Body of pancreas (tissue), 4 donors: Measurements from ENCODE around the gene GRIP1. TPM values are rescaled to one million over a fixed set of nuclear protein-coding genes. Genes with fewer than 3 reads are reported as not detected.

ENCODE experiments used
- ATAC-seq: fragments of 150-250 bp; one replicate; pipeline ENCODE4 v1.9.1; 2016
- DNase-seq, 4 donors: peaks; one replicate each; pipeline ENCODE4 v3.0.0-alpha.2; 2019
- H3K27ac ChIP-seq, 4 donors: fragments of 200-600 bp; sonication (generic); 1 replicate in 3 of 4; 2 replicates in 1 of 4; pipeline versions ENCODE4 v1.5.1 to v1.6.1; 2016 to 2019; ENCODE audit warnings: mild to moderate bottlenecking in 1 of 4, mixed read lengths in 1 of 4, moderate library complexity in 1 of 4
- H3K27me3 ChIP-seq, 2 donors: fragments of 200-600 bp; sonication (generic); one replicate each; pipeline ENCODE4 v1.6.0; 2016; ENCODE audit warnings: mild to moderate bottlenecking in 1 of 2
- H3K36me3 ChIP-seq, 2 donors: fragments of 200-600 bp; sonication (generic); replicated peaks in 1 of 2; 2 replicates each; pipeline ENCODE4 v1.5.1; 2016; ENCODE audit warnings: low read depth in 2 of 2; ENCODE audit not compliant: insufficient read depth in 1 of 2
- H3K4me1 ChIP-seq: fragments of 200-600 bp; sonication (generic); one replicate; pipeline ENCODE4 v1.6.0; 2016
- H3K4me3 ChIP-seq, 2 donors: fragments of 200-600 bp; sonication (generic); 1 replicate in 1 of 2; 2 replicates in 1 of 2; pipeline ENCODE4 v1.5.1; 2016 to 2019
- H3K9me3 ChIP-seq, 3 donors: fragments of 200-600 bp; sonication (generic); 1 replicate in 2 of 3; 2 replicates in 1 of 3; pipeline ENCODE4 v1.5.1; 2016
- CTCF ChIP-seq, 7 experiments: fragments of 450-650 bp in 4 of 7; fragments of 200-600 bp in 3 of 7; sonication (generic) in 3 of 7; IDR thresholded peaks; one replicate each; pipeline ENCODE4 v1.5.1; 2016 to 2019; ENCODE audit warnings: antibody characterized with exemption in 7 of 7
- POLR2A ChIP-seq, 3 donors: fragments of 450-650 bp; IDR thresholded peaks; one replicate each; pipeline ENCODE4 v1.6.1; 2016; ENCODE audit warnings: antibody characterized with exemption in 3 of 3, mild to moderate bottlenecking in 2 of 3
- WGBS, 2 donors: methylation state at CpG; one replicate each; pipeline ENCODE4 v1.1.5; 2017; 5-methylcytosine and 5-hydroxymethylcytosine counted together
- intact Hi-C: fragments of 100-400 bp; cut with DNase I; formaldehyde crosslinking; loops from one replicate; pipeline ENCODE4 v1.15.1; 2023
- total RNA-seq, 2 donors: library from RNA; depleted of rRNA; stranded (reverse); fragments of >200 nt; gene quantifications; one replicate each; pipeline ENCODE4 v1.1.0, GENCODE V29; 2016

GRIP1 gene
- total RNA-seq, 2 donors from 2014 or later: 7.5 to 17.8 TPM

GRCh38 chr12:66598079-66598478 lies 80.8 kb downstream of the GRIP1 start:
- no peak overlapping the region for H3K4me3 ChIP-seq
- 79 to 85% methylated on average over 4 of the region's 4 CpGs for WGBS, 2 donors
- no peaks in the 10 kb centered on the region for H3K27me3 ChIP-seq
- ATAC-seq: no peak
- H3K27ac ChIP-seq: no peak overlapping the region
- no peak for DNase-seq
- H3K4me1 ChIP-seq: no peaks in the 10 kb centered on the region
- H3K36me3 ChIP-seq: no peaks in the 10 kb centered on the region
- TF ChIP-seq CTCF (IDR thresholded peaks at IDR 0.05): no peak
- TF ChIP-seq POLR2A (IDR thresholded peaks at IDR 0.05): no peak
- H3K9me3 ChIP-seq: no peaks in the 10 kb centered on the region
- intact Hi-C loops: no loop called here

GRCh38 chr12:66596199-66596598 lies 82.7 kb downstream of the GRIP1 start:
- H3K27ac ChIP-seq: no peak overlapping the region
- 63 to 64% methylated on average over 2 of the region's 2 CpGs for whole genome bisulfite sequencing, 2 donors
- no peak overlapping the region for H3K4me3 ChIP-seq
- no peaks in the 10 kb centered on the region for H3K27me3 ChIP-seq
- ATAC-seq (no peak), DNase-seq (no peak)
- TF ChIP-seq POLR2A (IDR thresholded peaks at IDR 0.05): no peak
- no peak for TF ChIP-seq CTCF (IDR thresholded peaks at IDR 0.05)
- no peaks in the 10 kb centered on the region for H3K9me3 ChIP-seq
- intact Hi-C loops: no loop called here
- no peaks in the 10 kb centered on the region for H3K36me3 ChIP-seq
- H3K4me1 ChIP-seq: no peaks in the 10 kb centered on the region

- H3K27me3 ChIP-seq: no peaks in the 10 kb centered on the region
- intact Hi-C loops: no loop called here
- no peaks in the 10 kb centered on the region for H3K9me3 ChIP-seq
- DNase-seq (no peak), ATAC-seq (no peak)
- H3K36me3 ChIP-seq: no peaks in the 10 kb centered on the region
- no peak overlapping the region for H3K27ac ChIP-seq
- no peaks in the 10 kb centered on the region for H3K4me1 ChIP-seq
- no peak overlapping the region for H3K4me3 ChIP-seq
- TF ChIP-seq POLR2A (IDR thresholded peaks at IDR 0.05): no peak
- no peak for TF ChIP-seq CTCF (IDR thresholded peaks at IDR 0.05)
Observed at GRCh38 chr12:66594688-66595087, 84.2 kb downstream of the GRIP1 start.

- Histone ChIP-seq H3K27ac (no peak overlapping the region), H3K9me3 (no peaks in the 10 kb centered on the region), H3K36me3 (no peaks in the 10 kb centered on the region), H3K4me1 (no peaks in the 10 kb centered on the region), H3K27me3 (no peaks in the 10 kb centered on the region), H3K4me3 (no peak overlapping the region)
- ATAC-seq: no peak
- 74 to 83% methylated on average over 2 of the region's 2 CpGs for WGBS, 2 donors
- no peak for DNase-seq
- TF ChIP-seq CTCF (IDR thresholded peaks at IDR 0.05): no peak
- TF ChIP-seq POLR2A (IDR thresholded peaks at IDR 0.05): no peak
- intact Hi-C loops: no loop called here
Observed at GRCh38 chr12:66590275-66590985, 88.4 kb downstream of the GRIP1 start.

GRCh38 chr12:66589095-66589494 lies 89.8 kb downstream of the GRIP1 start:
- Histone ChIP-seq H3K4me3 (no peak overlapping the region), H3K27me3 (no peaks in the 10 kb centered on the region), H3K4me1 (no peaks in the 10 kb centered on the region), H3K36me3 (no peaks in the 10 kb centered on the region), H3K9me3 (no peaks in the 10 kb centered on the region), H3K27ac (no peak overlapping the region)
- intact Hi-C loops: no loop called here
- no peak for TF ChIP-seq CTCF (IDR thresholded peaks at IDR 0.05)
- TF ChIP-seq POLR2A (IDR thresholded peaks at IDR 0.05): no peak
- no peak for DNase-seq
- no peak for ATAC-seq
- WGBS, 2 donors: 77 to 88% methylated on average over 3 of the region's 3 CpGs
